ENCODE results near the gene PALMD.

The PALMD gene

GRCh38 chr1:99704356-99704816 is 58.5 kb downstream of the PALMD start:
- no peaks in the 10 kb centered on the region for H3K36me3 ChIP-seq
- H3K4me3 ChIP-seq = no peak overlapping the region
- no peak overlapping the region for H3K27ac ChIP-seq
- no peak overlapping the region for H3K9ac ChIP-seq
- peak overlapping the region in 5 of 11 experiments; percentile 2 to 50 (median 33); a peak in 8 of 22 replicates for H3K4me2 ChIP-seq
- no peak for TF ChIP-seq Cebpa-rat (IDR thresholded peaks at IDR 0.05)
- H4K20me1 ChIP-seq = no peaks in the 10 kb centered on the region
- H3K4me1 ChIP-seq = peaks cover 0 to 14% (median 4%) of the 10 kb centered on the region in 10 experiments; a peak in 10 of 20 replicates
- no peaks in the 10 kb centered on the region for H3K27me3 ChIP-seq
- peaks cover 0 to 8% (median 0%) of the 10 kb centered on the region in 11 experiments; a peak in 5 of 22 replicates for H3K9me3 ChIP-seq (replicated peaks in 1 of 11)

- Histone ChIP-seq H3K4me2 (no peak overlapping the region), H3K9me3 (replicated peaks in 1 of 11) (peaks cover 0 to 8% (median 0%) of the 10 kb centered on the region in 11 experiments; a peak in 5 of 22 replicates), H3K9ac (no peak overlapping the region), H3K4me1 (peaks cover 0 to 13% (median 3%) of the 10 kb centered on the region in 10 experiments; a peak in 9 of 20 replicates), H3K27me3 (no peaks in the 10 kb centered on the region), H3K4me3 (no peak overlapping the region), H4K20me1 (no peaks in the 10 kb centered on the region), H3K27ac (no peak overlapping the region), H3K36me3 (no peaks in the 10 kb centered on the region)
- TF ChIP-seq Cebpa-rat (IDR thresholded peaks at IDR 0.05) = no peak
These were observed 59.5 kb downstream of the PALMD start for GRCh38 chr1:99705385-99705784.

GRCh38 chr1:99707535-99708142 is 61.7 kb downstream of the PALMD start:
- Histone ChIP-seq H3K4me2 (no peak overlapping the region), H3K27ac (no peak overlapping the region), H3K4me3 (no peak overlapping the region), H3K9ac (no peak overlapping the region), H3K4me1 (peaks cover 0 to 13% (median 3%) of the 10 kb centered on the region in 10 experiments; a peak in 9 of 20 replicates), H3K9me3 (replicated peaks in 1 of 11) (peaks cover 0 to 8% (median 0%) of the 10 kb centered on the region in 11 experiments; a peak in 4 of 22 replicates), H3K27me3 (no peaks in the 10 kb centered on the region), H3K36me3 (no peaks in the 10 kb centered on the region), H4K20me1 (no peaks in the 10 kb centered on the region)
- no peak for TF ChIP-seq Cebpa-rat (IDR thresholded peaks at IDR 0.05)

- peak in 7 of 11 experiments; percentile 15 to 89 (median 74); a peak in 9 of 22 replicates for TF ChIP-seq Cebpa-rat (IDR thresholded peaks at IDR 0.05)
- no peak overlapping the region for H3K4me2 ChIP-seq
- H3K9ac ChIP-seq = no peak overlapping the region
- H3K4me1 ChIP-seq = no peaks in the 10 kb centered on the region
- no peaks in the 10 kb centered on the region for H3K27me3 ChIP-seq
- no peaks in the 10 kb centered on the region for H4K20me1 ChIP-seq
- no peak overlapping the region for H3K4me3 ChIP-seq
- no peaks in the 10 kb centered on the region for H3K36me3 ChIP-seq
- no peaks in the 10 kb centered on the region for H3K9me3 ChIP-seq (replicated peaks in 1 of 11)
- H3K27ac ChIP-seq = no peak overlapping the region
These were observed 65.1 kb downstream of the PALMD start for GRCh38 chr1:99710994-99711393.

- no peaks in the 10 kb centered on the region for H3K9me3 ChIP-seq (replicated peaks in 1 of 11)
- H3K36me3 ChIP-seq = no peaks in the 10 kb centered on the region
- TF ChIP-seq Cebpa-rat (IDR thresholded peaks at IDR 0.05) = no peak
These were observed 67.1 kb downstream of the PALMD start for GRCh38 chr1:99713006-99713405.

GRCh38 chr1:99717005-99717404 is 71.1 kb downstream of the PALMD start:
- H3K9ac ChIP-seq = no peak overlapping the region
- H3K4me2 ChIP-seq = no peak overlapping the region
- no peaks in the 10 kb centered on the region for H4K20me1 ChIP-seq
- no peaks in the 10 kb centered on the region for H3K9me3 ChIP-seq (replicated peaks in 1 of 11)
- no peaks in the 10 kb centered on the region for H3K36me3 ChIP-seq
- no peak overlapping the region for H3K27ac ChIP-seq
- H3K4me3 ChIP-seq = no peak overlapping the region
- H3K27me3 ChIP-seq = no peaks in the 10 kb centered on the region
- TF ChIP-seq Cebpa-rat (IDR thresholded peaks at IDR 0.05) = no peak
- no peaks in the 10 kb centered on the region for H3K4me1 ChIP-seq

More at GRCh38 chr1:99713006-99713405, 67.1 kb downstream of the PALMD start:
- Histone ChIP-seq H3K4me1 (no peaks in the 10 kb centered on the region), H3K4me3 (no peak overlapping the region), H3K27ac (no peak overlapping the region), H3K4me2 (no peak overlapping the region), H4K20me1 (no peaks in the 10 kb centered on the region), H3K9ac (no peak overlapping the region), H3K27me3 (no peaks in the 10 kb centered on the region)

- no peaks in the 10 kb centered on the region for H4K20me1 ChIP-seq
- no peaks in the 10 kb centered on the region for H3K9me3 ChIP-seq (replicated peaks in 1 of 11)
- no peak overlapping the region for H3K9ac ChIP-seq
- H3K36me3 ChIP-seq = no peaks in the 10 kb centered on the region
- H3K27ac ChIP-seq = no peak overlapping the region
- no peak overlapping the region for H3K4me2 ChIP-seq
- TF ChIP-seq Cebpa-rat (IDR thresholded peaks at IDR 0.05) = no peak
- H3K4me1 ChIP-seq = peaks cover 5 to 13% (median 9%) of the 10 kb centered on the region in 10 experiments; a peak in 16 of 20 replicates
- H3K4me3 ChIP-seq = no peak overlapping the region
- no peaks in the 10 kb centered on the region for H3K27me3 ChIP-seq
These were observed 77.3 kb downstream of the PALMD start for GRCh38 chr1:99723251-99723650.

- no peak overlapping the region for H3K9ac ChIP-seq
- H3K4me2 ChIP-seq = peak overlapping the region in 1 of 11 experiments; percentile 6; a peak in 1 of 22 replicates
- TF ChIP-seq Cebpa-rat (IDR thresholded peaks at IDR 0.05) = no peak
- H3K4me3 ChIP-seq = no peak overlapping the region
- no peaks in the 10 kb centered on the region for H4K20me1 ChIP-seq
- H3K4me1 ChIP-seq = peaks cover 9 to 24% (median 15%) of the 10 kb centered on the region in 10 experiments; a peak in 17 of 20 replicates
- H3K27ac ChIP-seq = no peak overlapping the region
- no peaks in the 10 kb centered on the region for H3K27me3 ChIP-seq
- H3K9me3 ChIP-seq (replicated peaks in 1 of 11) = no peaks in the 10 kb centered on the region
- H3K36me3 ChIP-seq = no peaks in the 10 kb centered on the region
These were observed 80.1 kb downstream of the PALMD start for GRCh38 chr1:99725996-99726395.

- H3K9ac ChIP-seq = no peak overlapping the region
- H3K4me2 ChIP-seq = peak overlapping the region in 1 of 11 experiments; percentile 6; a peak in 1 of 22 replicates
- H3K4me3 ChIP-seq = no peak overlapping the region
- TF ChIP-seq Cebpa-rat (IDR thresholded peaks at IDR 0.05) = no peak
- H4K20me1 ChIP-seq = no peaks in the 10 kb centered on the region
- H3K27me3 ChIP-seq = no peaks in the 10 kb centered on the region
- no peak overlapping the region for H3K27ac ChIP-seq
- H3K36me3 ChIP-seq = no peaks in the 10 kb centered on the region
- H3K4me1 ChIP-seq = peaks cover 9 to 24% (median 15%) of the 10 kb centered on the region in 10 experiments; a peak in 17 of 20 replicates
- H3K9me3 ChIP-seq (replicated peaks in 1 of 11) = no peaks in the 10 kb centered on the region
These were observed 80.5 kb downstream of the PALMD start for GRCh38 chr1:99726407-99726806.

- Histone ChIP-seq H3K27me3 (no peaks in the 10 kb centered on the region), H3K9ac (no peak overlapping the region), H4K20me1 (no peaks in the 10 kb centered on the region), H3K9me3 (replicated peaks in 1 of 11) (no peaks in the 10 kb centered on the region), H3K4me3 (no peak overlapping the region), H3K4me2 (peak overlapping the region in 2 of 11 experiments; percentile 6 to 87; a peak in 2 of 22 replicates), H3K27ac (no peak overlapping the region), H3K4me1 (peaks cover 9 to 24% (median 15%) of the 10 kb centered on the region in 10 experiments; a peak in 17 of 20 replicates), H3K36me3 (no peaks in the 10 kb centered on the region)
- no peak for TF ChIP-seq Cebpa-rat (IDR thresholded peaks at IDR 0.05)
These were observed 80.9 kb downstream of the PALMD start for GRCh38 chr1:99726818-99727217.
